Stimulated activated CD4-positive, alpha-beta T cell treated with anti-CD3 and anti-CD28 coated beads, Interleukin-15, amount 100 ng/mL, for 48 hours (primary cell): Measurements from ENCODE around the gene SERPINB7.

Source experiments
- DNase-seq, 2 donors: peaks; one replicate each; pipeline ENCODE4 v3.0.0-alpha.2; 2020; ENCODE audit warnings: low read depth in 2 of 2

SERPINB7 gene

DNA sequence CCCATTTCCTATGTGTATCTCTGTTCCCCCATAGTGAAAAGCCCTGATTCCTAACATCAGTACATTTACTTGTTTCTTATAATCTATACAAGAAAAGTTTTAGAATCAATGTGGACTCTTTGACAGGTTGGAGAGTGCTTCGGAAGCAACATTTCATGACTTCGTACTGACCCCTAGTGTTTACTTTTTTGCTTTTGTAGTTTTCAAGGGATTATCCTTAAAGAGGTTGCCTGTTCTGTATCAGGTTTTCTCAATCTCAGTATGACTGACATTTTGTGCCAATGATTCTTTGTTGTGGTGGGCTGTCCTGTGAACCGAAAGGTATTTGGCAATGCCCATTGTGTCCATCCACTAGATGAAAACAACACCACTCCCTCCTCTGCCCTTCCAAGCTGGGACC lies 69.0 kb downstream of the SERPINB7 start:
- DNase-seq, result no peak

DNA sequence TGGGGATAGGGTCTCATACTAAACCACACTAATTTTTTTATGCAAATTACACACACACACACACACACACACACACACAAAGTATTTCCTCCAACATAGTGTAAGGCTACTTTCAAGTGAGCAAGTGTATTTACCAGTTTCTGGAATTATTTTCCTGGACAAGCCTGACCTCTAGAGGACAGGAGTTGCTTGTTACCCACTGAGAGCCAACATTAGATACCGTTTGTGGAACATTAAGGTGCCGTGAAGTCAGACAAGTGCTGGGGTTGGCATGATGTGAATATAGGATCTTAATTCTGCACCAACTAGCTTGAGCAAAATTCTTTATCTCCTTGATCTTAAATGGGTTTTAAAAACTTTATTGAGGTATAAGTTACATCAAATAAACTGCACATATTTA lies 72.9 kb downstream of the SERPINB7 start:
- DNase-seq, result no peak

DNA sequence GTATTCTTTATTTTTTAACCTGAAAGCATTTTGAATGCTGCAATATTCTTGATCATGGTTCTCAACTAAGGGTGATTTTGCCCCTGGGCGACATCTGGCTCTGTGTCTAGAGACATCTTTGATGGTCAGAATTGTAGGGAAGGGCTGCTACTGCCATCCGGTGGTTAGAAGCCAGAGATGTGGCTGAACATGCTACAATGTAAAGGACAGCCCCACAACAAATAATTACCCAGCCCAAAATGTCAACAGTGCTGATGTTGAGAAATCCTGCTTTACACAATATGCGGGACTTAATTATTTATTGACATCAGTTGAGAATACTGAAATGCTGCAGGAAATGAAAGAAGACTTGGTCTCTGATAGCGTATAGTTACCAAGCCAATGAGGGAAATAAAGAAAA lies 74.8 kb downstream of the SERPINB7 start:
- no peak for DNase-seq

DNA sequence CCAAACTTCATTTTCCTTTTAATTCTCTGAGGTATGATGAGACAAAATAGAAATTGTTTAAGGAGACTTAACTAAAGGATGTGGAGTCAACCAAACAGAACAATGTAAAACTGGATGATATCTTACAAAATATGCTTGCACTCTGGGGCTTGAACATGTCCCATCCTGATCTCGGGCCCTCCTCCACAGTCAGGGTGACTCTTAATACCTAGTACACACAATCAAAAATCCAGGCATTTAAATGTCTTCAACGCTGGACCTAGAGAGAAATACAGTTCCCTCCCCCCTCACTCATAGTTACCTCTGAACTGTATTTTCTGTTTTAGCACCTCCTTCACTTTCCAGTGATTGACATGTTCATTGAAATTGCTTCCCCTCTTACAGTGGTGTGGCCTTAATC lies 75.4 kb downstream of the SERPINB7 start:
- DNase-seq, result no peak
